ENCODE data around the gene SH3PXD2A. TPM values are rescaled to one million over a fixed set of nuclear protein-coding genes. Genes with fewer than 3 reads are reported as not detected.

Gene SH3PXD2A
- total and polyA plus RNA-seq, 10 of the 15 experiments (the other 5 are each of a cell fraction or from before 2014, with no cell fraction given) = 0.63 to 14.0 (median 4.4) TPM

DNA sequence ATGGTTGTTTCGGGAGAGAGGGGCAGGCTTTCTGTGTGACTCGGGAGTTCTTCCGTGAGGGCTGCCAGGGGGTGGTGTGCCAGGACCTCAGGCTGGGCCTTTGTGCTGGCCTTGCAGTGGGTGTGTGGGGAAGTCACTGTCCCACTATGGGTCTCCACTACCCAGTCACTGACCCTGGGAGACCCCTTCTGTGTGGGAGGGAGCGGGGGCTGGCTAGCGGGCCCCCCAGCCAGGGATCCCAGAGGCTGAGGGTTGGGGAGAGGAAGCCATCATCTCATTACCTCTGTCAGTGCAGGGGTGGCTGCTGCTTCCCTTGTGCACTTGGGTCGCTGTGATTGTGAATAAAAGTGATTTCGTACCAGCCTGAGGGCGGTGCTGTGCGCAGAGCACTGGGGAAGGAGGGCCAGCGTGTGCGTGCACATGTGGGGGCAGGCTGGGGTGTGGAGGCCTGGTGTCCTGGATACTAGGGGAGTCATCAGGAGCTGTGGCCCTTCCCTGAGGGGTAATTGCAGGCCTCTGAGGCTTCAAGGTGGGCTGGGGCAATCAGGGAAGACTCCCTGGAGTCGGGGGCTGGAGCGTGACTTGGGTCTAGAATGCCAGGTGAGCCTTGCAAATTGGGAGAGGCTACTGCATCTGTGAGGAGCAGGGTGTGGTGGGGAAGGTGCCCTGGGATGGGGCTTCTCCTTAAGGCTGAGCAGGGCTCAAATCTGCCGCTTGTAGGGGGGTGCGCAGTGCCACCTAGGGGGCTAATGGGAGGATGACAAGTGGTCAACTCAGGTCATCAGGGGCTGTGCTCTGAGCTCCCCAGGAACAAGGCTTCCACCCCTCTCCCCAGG is 263.0 kb downstream of the SH3PXD2A start:
- ChIA-PET SMC1A (ENCODE audit: uncharacterized antibody, unreplicated experiment) (interaction anchor here (0.9 to 1.6 kb wide), 4 partner anchors 93 to 176 kb away, joined by 3 to 5 read pairs (median 4); no protein-coding TSS in a partner anchor), RAD21 (ENCODE audit: unreplicated experiment) (interaction anchor here (0.6 to 1.9 kb wide), 6 partner anchors 82 to 176 kb away, joined by 3 to 10 read pairs (median 4); no protein-coding TSS in a partner anchor), CTCF (interaction anchor here (0.6 to 1.9 kb wide), 29 partner anchors 11 to 278 kb away, joined by 3 to 13 read pairs (median 3); partner anchors contain the start of gene NEURL1), POLR2A (no interaction called here)
- intact Hi-C loops (cut with micrococcal nuclease; ENCODE audit: unreplicated experiment) = loop anchor here (5.0 to 10.0 kb wide), 2 partner anchors 90 to 178 kb away; no protein-coding TSS in a partner anchor
- BruUV-seq (replicated peaks) = no TSS peak
- FAIRE-seq = peak; percentile 81
- TF ChIP-seq, protein P1, sequence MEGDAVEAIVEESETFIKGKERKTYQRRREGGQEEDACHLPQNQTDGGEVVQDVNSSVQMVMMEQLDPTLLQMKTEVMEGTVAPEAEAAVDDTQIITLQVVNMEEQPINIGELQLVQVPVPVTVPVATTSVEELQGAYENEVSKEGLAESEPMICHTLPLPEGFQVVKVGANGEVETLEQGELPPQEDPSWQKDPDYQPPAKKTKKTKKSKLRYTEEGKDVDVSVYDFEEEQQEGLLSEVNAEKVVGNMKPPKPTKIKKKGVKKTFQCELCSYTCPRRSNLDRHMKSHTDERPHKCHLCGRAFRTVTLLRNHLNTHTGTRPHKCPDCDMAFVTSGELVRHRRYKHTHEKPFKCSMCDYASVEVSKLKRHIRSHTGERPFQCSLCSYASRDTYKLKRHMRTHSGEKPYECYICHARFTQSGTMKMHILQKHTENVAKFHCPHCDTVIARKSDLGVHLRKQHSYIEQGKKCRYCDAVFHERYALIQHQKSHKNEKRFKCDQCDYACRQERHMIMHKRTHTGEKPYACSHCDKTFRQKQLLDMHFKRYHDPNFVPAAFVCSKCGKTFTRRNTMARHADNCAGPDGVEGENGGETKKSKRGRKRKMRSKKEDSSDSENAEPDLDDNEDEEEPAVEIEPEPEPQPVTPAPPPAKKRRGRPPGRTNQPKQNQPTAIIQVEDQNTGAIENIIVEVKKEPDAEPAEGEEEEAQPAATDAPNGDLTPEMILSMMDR (IDR thresholded peaks at IDR 0.05 in 2 of 3, conservative IDR thresholded peaks at IDR 0.05 in 1 of 3; ENCODE audit: control insufficient read depth in 2 of 3, extremely low read depth in 1 of 3, insufficient read depth in 1 of 3, low read depth in 3 of 3, low read length in 3 of 3) = peak; percentile 73 to 79 (median 77)
- peak; percentile 73 for TF ChIP-seq RAD21 (IDR thresholded peaks at IDR 0.05; ENCODE audit: insufficient read depth, low read depth, low read length)
- TF ChIP-seq SMC3 (IDR thresholded peaks at IDR 0.05; ENCODE audit: borderline replicate concordance, low read length) = peak; percentile 43; the same call in 1 of the 2 replicates
- no peak for TF ChIP-seq NR2C2 (IDR thresholded peaks at IDR 0.05; ENCODE audit: borderline replicate concordance, control insufficient read depth, insufficient read length, low read depth)
- no peak overlapping the region for H3K4me2 ChIP-seq (ENCODE audit: control insufficient read depth, insufficient read depth)
- no peaks in the 10 kb centered on the region for H3K4me1 ChIP-seq (ENCODE audit: control insufficient read depth, insufficient read depth, low read length)
- peak; percentile 95 for ATAC-seq
- DNase-seq (ENCODE audit: low read depth, low spot score) = no peak
- H3K27ac ChIP-seq (ENCODE audit: control insufficient read depth, insufficient read depth) = no peak overlapping the region
- no peaks in the 10 kb centered on the region for H3K27me3 ChIP-seq (replicated peaks in 1 of 2; ENCODE audit: control insufficient read depth in 2 of 2, insufficient read depth in 2 of 2, low read length in 1 of 2)
- H3K9ac ChIP-seq (ENCODE audit: control insufficient read depth, insufficient read depth, low read length) = no peak overlapping the region
- H3K4me3 ChIP-seq = no peak overlapping the region
- no peak overlapping the region for H2AFZ ChIP-seq (ENCODE audit: control insufficient read depth, low read depth, low read length)
- H3K36me3 ChIP-seq (ENCODE audit: control insufficient read depth in 2 of 2, insufficient read depth in 2 of 2, low read length in 1 of 2) = no peaks in the 10 kb centered on the region; a peak in 1 of 4 replicates
- no peaks in the 10 kb centered on the region for H4K20me1 ChIP-seq (ENCODE audit: control insufficient read depth, insufficient read depth)
- WGBS (ENCODE audit: insufficient coverage, insufficient replicate concordance, low lambda C conversion rate, missing lambda C conversion rate) = 74% methylated on average over 15 of the region's 15 CpGs
- in situ Hi-C loops (cut with MboI) = no loop called here
- no peaks in the 10 kb centered on the region for H3K79me2 ChIP-seq (ENCODE audit: control insufficient read depth, insufficient read depth, low read length)
- no peaks in the 10 kb centered on the region for H3K9me3 ChIP-seq (replicated peaks; ENCODE audit: control insufficient read depth, insufficient read depth, low read length)

Measured in GM12878 (cell line).